ENCODE results near the gene HIRIP3.

DNA sequence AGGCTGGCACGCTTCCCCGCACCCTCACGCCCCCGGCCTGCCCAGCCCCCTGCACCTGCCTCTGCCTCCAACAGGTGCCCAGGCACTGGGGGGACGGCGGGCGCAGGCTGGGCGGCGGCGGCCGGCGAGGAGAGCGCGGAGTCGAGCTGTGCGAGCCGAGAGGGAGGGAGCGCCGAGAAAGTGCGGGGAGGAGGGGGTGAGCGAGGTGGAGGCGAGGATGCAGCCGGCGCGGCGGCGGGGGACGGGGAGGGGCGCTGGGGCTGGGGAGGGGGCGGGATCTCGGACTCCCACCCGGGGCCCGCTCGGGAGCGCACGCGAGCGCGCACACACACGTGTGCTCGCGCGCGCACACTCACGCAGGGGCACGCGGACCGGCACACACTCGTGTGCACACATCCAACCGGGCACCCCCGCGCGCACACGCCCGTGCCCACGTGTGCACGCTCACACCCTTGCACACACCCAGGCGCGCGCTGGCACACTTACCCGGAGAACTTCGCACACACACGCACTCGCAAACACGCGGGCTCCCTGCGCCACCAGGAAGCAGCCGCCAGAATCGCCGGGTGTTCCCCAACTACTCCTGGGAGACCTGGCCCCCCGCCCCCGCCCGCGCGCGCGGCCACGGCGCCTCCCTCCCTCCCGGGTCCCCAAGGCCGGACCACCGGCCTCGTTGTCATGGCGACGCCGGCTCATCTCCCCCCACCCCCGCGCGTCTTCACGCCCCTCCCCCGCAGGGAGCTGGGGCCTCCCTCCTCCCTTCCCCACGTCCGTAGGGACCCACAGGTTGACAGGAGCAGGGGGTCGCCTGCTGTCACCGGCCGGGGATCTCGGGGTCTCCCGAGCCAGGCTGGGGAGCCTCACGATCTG is 15.7 kb upstream of the HIRIP3 start, which contains the start of gene DOC2A:
- TF ChIP-seq CTCF (IDR thresholded peaks at IDR 0.05) (no peak), EP300 (IDR thresholded peaks at IDR 0.05) (no peak)
